ENCODE results near the gene PSMD5.

GRCh38 chr9:120854596-120855327, 12.0 kb upstream of the PSMD5 start:
- TF ChIP-seq CTCF (IDR thresholded peaks at IDR 0.05) (no peak), POLR2A (IDR thresholded peaks at IDR 0.05) (no peak)

Measured in Peyer's patch (tissue), 4 donors.